Activated CD4-positive, alpha-beta T cell treated with anti-CD3 and anti-CD28 coated beads for 4 hours (primary cell): Measurements from ENCODE around the gene DNAJC3.
"Not testable (repeated sequence)": the region's sequence is repeated elsewhere in the genome, so short reads cannot be mapped to it uniquely, and the experiment has no call there.

ENCODE experiments used
- DNase-seq, 2 donors: peaks; one replicate each; pipeline ENCODE4 v3.0.0-alpha.2; 2020

DNAJC3 gene

GRCh38 chr13:95676762-95677563, at the start of gene DNAJC3:
Gene DNAJC3 (plus strand): TSS chr13:95677139. CDS start chr13:95677256, 117 bp downstream.
- peak; percentile 97 for DNase-seq

GRCh38 chr13:95627590-95627989, 49.3 kb upstream of the DNAJC3 start:
- no peak for DNase-seq

GRCh38 chr13:95628488-95628887, 48.5 kb upstream of the DNAJC3 start:
- DNase-seq = no peak

GRCh38 chr13:95629071-95629470, 47.9 kb upstream of the DNAJC3 start:
- no peak for DNase-seq

- no peak for DNase-seq
Measured at GRCh38 chr13:95630593-95630992, 46.3 kb upstream of the DNAJC3 start.

GRCh38 chr13:95636853-95637252, 40.1 kb upstream of the DNAJC3 start:
- no peak for DNase-seq

- no peak for DNase-seq
Measured at GRCh38 chr13:95641291-95642027, 35.5 kb upstream of the DNAJC3 start.

- no peak for DNase-seq
Measured at GRCh38 chr13:95642028-95642621, 34.8 kb upstream of the DNAJC3 start.

GRCh38 chr13:95642999-95643398, 33.9 kb upstream of the DNAJC3 start:
- DNase-seq = no peak

GRCh38 chr13:95643571-95643935, 33.4 kb upstream of the DNAJC3 start:
- DNase-seq = no peak

GRCh38 chr13:95643936-95644598, 32.9 kb upstream of the DNAJC3 start:
- DNase-seq = no peak

- no peak for DNase-seq
Measured at GRCh38 chr13:95644601-95645052, 32.3 kb upstream of the DNAJC3 start, which contains the start of gene DZIP1. Gene DZIP1 (minus strand): TSS chr13:95644706. CDS start chr13:95642029, 2,677 bp downstream.

- DNase-seq = no peak
Measured at GRCh38 chr13:95647321-95647720, 29.6 kb upstream of the DNAJC3 start.

GRCh38 chr13:95650696-95651095, 26.2 kb upstream of the DNAJC3 start:
- DNase-seq = no peak

GRCh38 chr13:95652244-95652764, 24.6 kb upstream of the DNAJC3 start:
- DNase-seq = no peak

GRCh38 chr13:95652821-95653220, 24.1 kb upstream of the DNAJC3 start:
- no peak for DNase-seq

- DNase-seq = no peak
Measured at GRCh38 chr13:95656386-95657015, 20.4 kb upstream of the DNAJC3 start.

- no peak for DNase-seq
Measured at GRCh38 chr13:95659500-95659899, 17.4 kb upstream of the DNAJC3 start.

GRCh38 chr13:95660981-95661581, 15.9 kb upstream of the DNAJC3 start:
- DNase-seq = peak in 1 of 2 donors; percentile 14

- not testable (repeated sequence) for DNase-seq
Measured at GRCh38 chr13:95667235-95667634, 9.7 kb upstream of the DNAJC3 start.

GRCh38 chr13:95671597-95671996, 5.3 kb upstream of the DNAJC3 start:
- no peak for DNase-seq
